GM23338 (cell line): Measurements from ENCODE around the gene CUX1. TPM values are rescaled to one million over a fixed set of nuclear protein-coding genes. Genes with fewer than 3 reads are reported as not detected.

ENCODE experiments used
- ATAC-seq: fragments of 200-7000 bp; cut with Tn5 transposase; 3 replicates; pipeline ENCODE4 v1.9.1; 2020
- DNase-seq: peaks from one replicate; pipeline ENCODE4 v3.0.0-alpha.2; 2015; ENCODE audit warnings: low spot score
- H2AFZ ChIP-seq: fragments of 200-600 bp; sonication (generic); 2 replicates; pipeline ENCODE4 v1.8.0; 2016; ENCODE audit warnings: antibody characterized with exemption, mild to moderate bottlenecking, moderate library complexity
- H3F3A ChIP-seq: fragments of 200-600 bp; sonication (generic); replicated peaks from 2 replicates; pipeline ENCODE4 v1.8.0; 2017; ENCODE audit warnings: antibody characterized with exemption, mixed run types, low read depth
- H3K27ac ChIP-seq: fragments of 200-600 bp; sonication (generic); 2 replicates; pipeline ENCODE4 v1.6.1; 2016; ENCODE audit warnings: low read depth
- H3K27me3 ChIP-seq: fragments of 200-600 bp; sonication (generic); 2 replicates; pipeline ENCODE4 v1.8.0; 2016; ENCODE audit warnings: mild to moderate bottlenecking, mixed run types, moderate library complexity; ENCODE audit not compliant: insufficient read depth
- H3K36me3 ChIP-seq: fragments of 200-600 bp; sonication (generic); 2 replicates; pipeline ENCODE4 v1.8.0; 2016; ENCODE audit warnings: mild to moderate bottlenecking; ENCODE audit not compliant: insufficient read depth
- H3K4me1 ChIP-seq: fragments of 200-600 bp; sonication (generic); 2 replicates; pipeline ENCODE4 v1.8.0; 2016; ENCODE audit warnings: mild to moderate bottlenecking, moderate library complexity; ENCODE audit not compliant: insufficient read depth
- H3K4me2 ChIP-seq: fragments of 200-600 bp; sonication (generic); 2 replicates; pipeline ENCODE4 v1.7.1; 2017; ENCODE audit warnings: mixed run types
- H3K4me3 ChIP-seq: fragments of 200-600 bp; sonication (generic); 2 replicates; pipeline ENCODE4 v1.6.1; 2016; ENCODE audit warnings: mixed run types
- H3K79me2 ChIP-seq: fragments of 200-600 bp; sonication (generic); replicated peaks from 2 replicates; pipeline ENCODE4 v1.8.0; 2017; ENCODE audit warnings: mild to moderate bottlenecking; ENCODE audit not compliant: insufficient read depth
- H3K9me2 ChIP-seq: fragments of 200-600 bp; sonication (generic); 2 replicates; pipeline ENCODE4 v1.8.0; 2017; ENCODE audit not compliant: insufficient read depth
- H4K20me1 ChIP-seq: fragments of 200-600 bp; sonication (generic); replicated peaks from 2 replicates; pipeline ENCODE4 v1.8.0; 2017; ENCODE audit warnings: mild to moderate bottlenecking; ENCODE audit not compliant: insufficient read depth
- H3K27ac Mint-ChIP-seq: 2 replicates; pipeline ENCODE4 v1.8.0; 2020; ENCODE audit warnings: inconsistent platforms, mild to moderate bottlenecking, moderate library complexity, mixed read lengths
- H3K27me3 Mint-ChIP-seq: 3 replicates; pipeline ENCODE4 v1.8.0; 2022; ENCODE audit warnings: low read depth, mild to moderate bottlenecking, moderate library complexity, mixed read lengths, inconsistent platforms; ENCODE audit not compliant: insufficient read depth, poor library complexity
- H3K36me3 Mint-ChIP-seq: 3 replicates; pipeline ENCODE4 v1.8.0; 2021; ENCODE audit warnings: low read depth, mild to moderate bottlenecking, inconsistent platforms, moderate library complexity, mixed read lengths
- H3K4me1 Mint-ChIP-seq: 3 replicates; pipeline ENCODE4 v1.8.0; 2020; ENCODE audit warnings: mild to moderate bottlenecking, inconsistent platforms, mixed read lengths
- H3K4me3 Mint-ChIP-seq: 3 replicates; pipeline ENCODE4 v1.8.0; 2021; ENCODE audit warnings: moderate library complexity, mild to moderate bottlenecking, inconsistent platforms, mixed read lengths
- H3K9me3 Mint-ChIP-seq: 3 replicates; pipeline ENCODE4 v1.8.0; 2020; ENCODE audit warnings: moderate library complexity, mild to moderate bottlenecking, inconsistent platforms, mixed read lengths
- CREB1 ChIP-seq: fragments of 250-450 bp; sonication (Bioruptor Pico); IDR thresholded peaks from 2 replicates; pipeline ENCODE4 v1.5.0; 2020; ENCODE audit warnings: low read depth, mild to moderate bottlenecking, moderate library complexity
- CTCF ChIP-seq, 2 experiments: fragments of 200-600 bp in 1 of 2; sonication (generic) in 1 of 2; conservative IDR thresholded peaks; 2 replicates each; pipeline versions ENCODE4 v1.5.1 to v1.6.1; 2016 to 2017; ENCODE audit warnings: antibody characterized with exemption in 2 of 2, low read depth in 2 of 2, mild to moderate bottlenecking in 2 of 2, moderate library complexity in 1 of 2
- ETS1 ChIP-seq: IDR thresholded peaks from 2 replicates; pipeline ENCODE4 v1.6.1; 2016; ENCODE audit warnings: antibody characterized with exemption
- EZH2 ChIP-seq: fragments of 200-600 bp; sonication (generic); IDR thresholded peaks from one replicate; pipeline ENCODE4 v1.8.0; 2017; ENCODE audit warnings: antibody characterized with exemption, mild to moderate bottlenecking, low read depth; ENCODE audit not compliant: unreplicated experiment
- EZH2phosphoT487 ChIP-seq: fragments of 200-600 bp; sonication (generic); IDR thresholded peaks from one replicate; pipeline ENCODE4 v1.8.1; 2018; ENCODE audit warnings: antibody characterized with exemption; ENCODE audit not compliant: unreplicated experiment
- JUNB ChIP-seq: IDR thresholded peaks from one replicate; pipeline ENCODE4 v1.6.1; 2016; ENCODE audit warnings: antibody characterized with exemption; ENCODE audit not compliant: unreplicated experiment
- NANOG ChIP-seq: IDR thresholded peaks from 2 replicates; pipeline ENCODE4 v1.6.1; 2016; ENCODE audit warnings: antibody characterized with exemption, borderline replicate concordance
- REST ChIP-seq: IDR thresholded peaks from one replicate; pipeline ENCODE4 v1.6.1; 2018; ENCODE audit warnings: antibody characterized with exemption; ENCODE audit not compliant: unreplicated experiment
- ZNF114 ChIP-seq: fragments of 250-450 bp; sonication (Bioruptor Pico); IDR thresholded peaks from 2 replicates; pipeline ENCODE4 v1.5.0; 2020; ENCODE audit warnings: mild to moderate bottlenecking, moderate library complexity
- ZNF331 ChIP-seq: fragments of 250-450 bp; sonication (Bioruptor Pico); IDR thresholded peaks from 2 replicates; pipeline ENCODE4 v1.5.0; 2020; ENCODE audit warnings: low read depth, mild to moderate bottlenecking, moderate library complexity
- ZNF462 ChIP-seq: fragments of 250-450 bp; sonication (Bioruptor Pico); IDR thresholded peaks from 2 replicates; pipeline ENCODE4 v1.5.0; 2020; ENCODE audit warnings: mild to moderate bottlenecking, moderate library complexity
- polyA plus RNA-seq: library from polyadenylated mRNA; unstranded; fragments of >200 nt; fragmentation: Nextera tagmentation; extraction: Ambion mirVana; gene quantifications from 2 replicates; pipeline ENCODE4 v1.2.1, GENCODE V29; 2016
- total RNA-seq: library from RNA; depleted of rRNA; stranded (reverse); fragments of >200 nt; shearing (Covaris generic); gene quantifications from 2 replicates; pipeline ENCODE4 v1.2.3, GENCODE V29; 2014

CUX1 gene
- total and polyA plus RNA-seq, 2 experiments from 2014 or later = 49.9 to 64.0 TPM

GRCh38 chr7:101782896-101783295 is 34.5 kb upstream of the CUX1 start (continued):
- TF ChIP-seq NANOG (no peak), ZNF331 (CRISPR knock-in tag) (no peak), ZNF114 (no peak), EZH2 (no peak), EZH2phosphoT487 (no peak)

GRCh38 chr7:101783381-101784181 is 33.8 kb upstream of the CUX1 start:
- Histone ChIP-seq H3K4me3 (no peak overlapping the region), H4K20me1 (no peaks in the 10 kb centered on the region), H3K27ac (no peak overlapping the region), H3K27me3 (no peaks in the 10 kb centered on the region), H2AFZ (no peak overlapping the region), H3K36me3 (no peaks in the 10 kb centered on the region), H3K9me2 (no peaks in the 10 kb centered on the region), H3F3A (no peaks in the 10 kb centered on the region), H3K4me2 (no peak overlapping the region), H3K4me1 (no peaks in the 10 kb centered on the region), H3K79me2 (no peaks in the 10 kb centered on the region)
- ATAC-seq = no peak
- Mint-ChIP-seq H3K4me1 (no peaks in the 10 kb centered on the region), H3K36me3 (no peaks in the 10 kb centered on the region), H3K27ac (no peak overlapping the region), H3K9me3 (peaks cover 3% of the 10 kb centered on the region; the same call in 1 of the 3 replicates), H3K27me3 (peaks cover 3% of the 10 kb centered on the region), H3K4me3 (no peak overlapping the region)
- no peak for DNase-seq
- TF ChIP-seq CREB1 (no peak), ZNF114 (no peak), JUNB (no peak), REST (no peak), ZNF331 (CRISPR knock-in tag) (no peak), ETS1 (no peak), NANOG (no peak), EZH2 (no peak), CTCF (conservative IDR thresholded peaks at IDR 0.05; ENCODE audit: low read depth in 2 of 2) (no peak), EZH2phosphoT487 (no peak), ZNF462 (no peak)
